Activated T-cell treated with anti-CD3 and anti-CD28 coated beads, Interleukin-2, amount 50 U/mL, for 24 hours (primary cell): ENCODE results near the gene UBE2O.
"Not testable (repeated sequence)": the region's sequence is repeated elsewhere in the genome, so short reads cannot be mapped to it uniquely, and the experiment has no call there.

Experiments used
- DNase-seq: peaks from one replicate; pipeline ENCODE4 v3.0.0-alpha.2; 2020
- H3K27ac Mint-ChIP-seq: 2 replicates; pipeline ENCODE4 v1.8.0; 2020; ENCODE audit warnings: mild to moderate bottlenecking, mixed read lengths
- H3K27me3 Mint-ChIP-seq: 2 replicates; pipeline ENCODE4 v1.8.0; 2020; ENCODE audit warnings: mixed read lengths
- H3K36me3 Mint-ChIP-seq: 2 replicates; pipeline ENCODE4 v1.8.0; 2020; ENCODE audit warnings: low read depth, mixed read lengths
- H3K4me1 Mint-ChIP-seq: 2 replicates; pipeline ENCODE4 v1.8.0; 2020; ENCODE audit warnings: low read depth, mixed read lengths
- H3K4me3 Mint-ChIP-seq: 2 replicates; pipeline ENCODE4 v1.8.0; 2020; ENCODE audit warnings: mild to moderate bottlenecking, moderate library complexity, mixed read lengths
- H3K9me3 Mint-ChIP-seq: 2 replicates; pipeline ENCODE4 v1.8.0; 2020; ENCODE audit warnings: mixed read lengths

Gene UBE2O

GRCh38 chr17:76346936-76347335, 106.0 kb downstream of the UBE2O start:
- H3K36me3 Mint-ChIP-seq: peaks cover 53% of the 10 kb centered on the region
- H3K4me1 Mint-ChIP-seq: not testable (repeated sequence)

GRCh38 chr17:76345377-76345974, 107.5 kb downstream of the UBE2O start:
- no peak for DNase-seq
- Mint-ChIP-seq H3K4me1 (peaks cover 2% of the 10 kb centered on the region), H3K27me3 (no peaks in the 10 kb centered on the region), H3K9me3 (no peaks in the 10 kb centered on the region), H3K36me3 (peaks cover 64% of the 10 kb centered on the region), H3K27ac (no peak overlapping the region), H3K4me3 (no peak overlapping the region)

More at GRCh38 chr17:76346936-76347335, 106.0 kb downstream of the UBE2O start:
- H3K27me3 Mint-ChIP-seq, H3K4me3 Mint-ChIP-seq, H3K27ac Mint-ChIP-seq, H3K9me3 Mint-ChIP-seq, DNase-seq: not testable (repeated sequence)

- Mint-ChIP-seq H3K9me3 (no peaks in the 10 kb centered on the region), H3K27me3 (no peaks in the 10 kb centered on the region), H3K36me3 (peaks cover 68% of the 10 kb centered on the region), H3K27ac (no peak overlapping the region), H3K4me1 (no peaks in the 10 kb centered on the region), H3K4me3 (no peak overlapping the region)
- no peak for DNase-seq
Observed at GRCh38 chr17:76343106-76343505, 109.8 kb downstream of the UBE2O start.

- H3K4me1 Mint-ChIP-seq: no peaks in the 10 kb centered on the region
- peaks cover 53% of the 10 kb centered on the region for H3K36me3 Mint-ChIP-seq
- no peaks in the 10 kb centered on the region for H3K9me3 Mint-ChIP-seq
- DNase-seq: no peak
- no peaks in the 10 kb centered on the region for H3K27me3 Mint-ChIP-seq
- H3K4me3 Mint-ChIP-seq: no peak overlapping the region
- no peak overlapping the region for H3K27ac Mint-ChIP-seq
Observed at GRCh38 chr17:76341301-76341700, 111.7 kb downstream of the UBE2O start.
